Neural cell (in vitro differentiated cells): Measurements from ENCODE around the gene TMEM123. TPM values are rescaled to one million over a fixed set of nuclear protein-coding genes. Genes with fewer than 3 reads are reported as not detected.

ENCODE experiments used
- H2AFZ ChIP-seq: fragments of 200-600, 300-800 bp; sonication (generic), shearing (Covaris generic); 2 replicates; pipeline ENCODE4 v1.6.0; 2014; ENCODE audit warnings: low read depth, mild to moderate bottlenecking, antibody characterized with exemption, low read length, moderate library complexity
- H3F3A ChIP-seq: fragments of 200-600 bp; shearing (Covaris generic); 2 replicates; pipeline ENCODE4 v1.6.1; 2016; ENCODE audit warnings: mild to moderate bottlenecking, moderate library complexity, mixed read lengths, antibody characterized with exemption, low read length; ENCODE audit not compliant: insufficient read depth, poor library complexity, severe bottlenecking
- H3K27ac ChIP-seq: fragments of 200-600, 300-800 bp; sonication (generic), shearing (Covaris generic); 2 replicates; pipeline ENCODE4 v1.5.1; 2014; ENCODE audit warnings: mild to moderate bottlenecking, low read length, moderate library complexity
- H3K27me3 ChIP-seq: fragments of 300-800, 200-600 bp; sonication (generic), shearing (Covaris generic); 2 replicates; pipeline ENCODE4 v1.6.0; 2014; ENCODE audit warnings: mild to moderate bottlenecking, low read depth, low read length, moderate library complexity; ENCODE audit not compliant: insufficient read depth
- H3K36me3 ChIP-seq: fragments of 300-800, 200-600 bp; sonication (generic), shearing (Covaris generic); 2 replicates; pipeline ENCODE4 v1.5.1; 2014; ENCODE audit warnings: mild to moderate bottlenecking, antibody characterized with exemption, low read length, moderate library complexity; ENCODE audit not compliant: insufficient read depth
- H3K4me2 ChIP-seq: fragments of 300-800, 200-600 bp; sonication (generic), shearing (Covaris generic); 2 replicates; pipeline ENCODE4 v1.6.0; 2014; ENCODE audit warnings: mild to moderate bottlenecking, low read length
- H3K4me3 ChIP-seq: fragments of 300-800, 200-600 bp; sonication (generic), shearing (Covaris generic); 2 replicates; pipeline ENCODE4 v1.5.1; 2014; ENCODE audit warnings: mild to moderate bottlenecking, low read length, moderate library complexity
- H3K79me2 ChIP-seq: fragments of 200-600 bp; shearing (Covaris generic); replicated peaks from 2 replicates; pipeline ENCODE4 v1.6.0; 2014; ENCODE audit warnings: mild to moderate bottlenecking, low read length, moderate library complexity; ENCODE audit not compliant: insufficient read depth
- H3K9ac ChIP-seq: fragments of 300-800, 200-600 bp; sonication (generic), shearing (Covaris generic); 2 replicates; pipeline ENCODE4 v1.6.1; 2016; ENCODE audit warnings: mild to moderate bottlenecking, low read length, mixed read lengths
- H3K9me2 ChIP-seq: fragments of 200-600 bp; shearing (Covaris generic); 2 replicates; pipeline ENCODE4 v1.6.1; 2016; ENCODE audit warnings: mild to moderate bottlenecking, low read length, mixed read lengths; ENCODE audit not compliant: insufficient read depth
- H3K9me3 ChIP-seq: fragments of 200-600, 300-800 bp; sonication (generic), shearing (Covaris generic); 2 replicates; pipeline ENCODE4 v1.6.1; 2016; ENCODE audit warnings: mild to moderate bottlenecking, mixed run types, low read length, moderate library complexity, mixed read lengths
- H4K20me1 ChIP-seq: fragments of 200-600 bp; shearing (Covaris generic); 2 replicates; pipeline ENCODE4 v1.6.1; 2016; ENCODE audit warnings: mild to moderate bottlenecking, mixed run types; ENCODE audit not compliant: insufficient read depth
- EP300 ChIP-seq: fragments of 450-650 bp; conservative IDR thresholded peaks from 2 replicates; pipeline ENCODE4 v1.6.1; 2014; ENCODE audit warnings: antibody characterized with exemption, mild to moderate bottlenecking, moderate library complexity; ENCODE audit not compliant: poor library complexity, severe bottlenecking
- EZH2 ChIP-seq: fragments of 200-600, 300-800 bp; shearing (Covaris generic), sonication (generic); IDR thresholded peaks from 2 replicates; pipeline ENCODE4 v1.6.1; 2014; ENCODE audit warnings: antibody characterized with exemption, low read length, borderline replicate concordance, mild to moderate bottlenecking; ENCODE audit not compliant: insufficient read depth, poor library complexity, severe bottlenecking
- MXI1 ChIP-seq: fragments of 450-650 bp; conservative IDR thresholded peaks from 2 replicates; pipeline ENCODE4 v1.6.1; 2014; ENCODE audit warnings: antibody characterized with exemption, mild to moderate bottlenecking; ENCODE audit not compliant: poor library complexity, severe bottlenecking
- POLR2AphosphoS5 ChIP-seq: IDR thresholded peaks from 2 replicates; pipeline ENCODE4 v1.6.1; 2012
- RAD21 ChIP-seq: fragments of 450-650 bp; conservative IDR thresholded peaks from 2 replicates; pipeline ENCODE4 v1.6.1; 2014; ENCODE audit warnings: antibody characterized with exemption, mild to moderate bottlenecking, moderate library complexity
- REST ChIP-seq: IDR thresholded peaks from 2 replicates; pipeline ENCODE4 v1.6.1; 2012; ENCODE audit warnings: borderline replicate concordance
- SMC3 ChIP-seq: fragments of 450-650 bp; conservative IDR thresholded peaks from 2 replicates; pipeline ENCODE4 v1.6.1; 2014; ENCODE audit warnings: antibody characterized with exemption, mild to moderate bottlenecking, moderate library complexity; ENCODE audit not compliant: poor library complexity
- TAF1 ChIP-seq: IDR thresholded peaks from 2 replicates; pipeline ENCODE4 v1.6.1; 2012; ENCODE audit warnings: low read depth
- polyA plus RNA-seq: library from polyadenylated mRNA; depleted of rRNA; stranded (reverse); fragments of >200 nt; gene quantifications from 2 replicates; pipeline ENCODE4 v1.2.3, GENCODE V29; 2014
- TF ChIP-seq, protein P1 (sequence below): fragments of 450-650 bp; IDR thresholded peaks from 2 replicates; pipeline ENCODE4 v1.5.1; 2014; ENCODE audit warnings: antibody characterized with exemption, mild to moderate bottlenecking, moderate library complexity; ENCODE audit not compliant: poor library complexity, severe bottlenecking

Gene TMEM123
- polyA plus RNA-seq, 1 donor from 2014 or later: 7.7 TPM

- no peak overlapping the region for H3K9ac ChIP-seq
- H3K4me2 ChIP-seq: no peak overlapping the region
- H2AFZ ChIP-seq: no peak overlapping the region
- H3F3A ChIP-seq: no peaks in the 10 kb centered on the region
- H4K20me1 ChIP-seq: no peaks in the 10 kb centered on the region
- no peaks in the 10 kb centered on the region for H3K27me3 ChIP-seq
- H3K9me2 ChIP-seq: no peaks in the 10 kb centered on the region
- no peaks in the 10 kb centered on the region for H3K9me3 ChIP-seq
- H3K79me2 ChIP-seq: no peaks in the 10 kb centered on the region
- TF ChIP-seq, protein P1, sequence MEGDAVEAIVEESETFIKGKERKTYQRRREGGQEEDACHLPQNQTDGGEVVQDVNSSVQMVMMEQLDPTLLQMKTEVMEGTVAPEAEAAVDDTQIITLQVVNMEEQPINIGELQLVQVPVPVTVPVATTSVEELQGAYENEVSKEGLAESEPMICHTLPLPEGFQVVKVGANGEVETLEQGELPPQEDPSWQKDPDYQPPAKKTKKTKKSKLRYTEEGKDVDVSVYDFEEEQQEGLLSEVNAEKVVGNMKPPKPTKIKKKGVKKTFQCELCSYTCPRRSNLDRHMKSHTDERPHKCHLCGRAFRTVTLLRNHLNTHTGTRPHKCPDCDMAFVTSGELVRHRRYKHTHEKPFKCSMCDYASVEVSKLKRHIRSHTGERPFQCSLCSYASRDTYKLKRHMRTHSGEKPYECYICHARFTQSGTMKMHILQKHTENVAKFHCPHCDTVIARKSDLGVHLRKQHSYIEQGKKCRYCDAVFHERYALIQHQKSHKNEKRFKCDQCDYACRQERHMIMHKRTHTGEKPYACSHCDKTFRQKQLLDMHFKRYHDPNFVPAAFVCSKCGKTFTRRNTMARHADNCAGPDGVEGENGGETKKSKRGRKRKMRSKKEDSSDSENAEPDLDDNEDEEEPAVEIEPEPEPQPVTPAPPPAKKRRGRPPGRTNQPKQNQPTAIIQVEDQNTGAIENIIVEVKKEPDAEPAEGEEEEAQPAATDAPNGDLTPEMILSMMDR: no peak
- no peak for TF ChIP-seq POLR2AphosphoS5
- TF ChIP-seq RAD21: no peak
- no peak for TF ChIP-seq MXI1
- TF ChIP-seq EZH2: no peak
- no peak for TF ChIP-seq TAF1
- TF ChIP-seq EP300: no peak
- no peak for TF ChIP-seq SMC3
- TF ChIP-seq REST: no peak
- H3K27ac ChIP-seq: no peak overlapping the region
- no peak overlapping the region for H3K4me3 ChIP-seq
- H3K36me3 ChIP-seq: no peaks in the 10 kb centered on the region
These were observed 41.7 kb upstream of the TMEM123 start for GRCh38 chr11:102494216-102494615.

GRCh38 chr11:102493524-102493923 is 41.0 kb upstream of the TMEM123 start:
- Histone ChIP-seq H3K9ac (no peak overlapping the region), H3K27me3 (no peaks in the 10 kb centered on the region), H3K36me3 (no peaks in the 10 kb centered on the region), H3K9me2 (no peaks in the 10 kb centered on the region), H3K27ac (no peak overlapping the region), H3K79me2 (no peaks in the 10 kb centered on the region), H3K4me3 (no peak overlapping the region), H3K4me2 (no peak overlapping the region), H4K20me1 (no peaks in the 10 kb centered on the region), H2AFZ (no peak overlapping the region), H3K9me3 (no peaks in the 10 kb centered on the region), H3F3A (no peaks in the 10 kb centered on the region)
- TF ChIP-seq TAF1 (no peak), EP300 (no peak), EZH2 (no peak), MXI1 (no peak), SMC3 (no peak), REST (no peak), POLR2AphosphoS5 (no peak), RAD21 (no peak)
- TF ChIP-seq, protein P1: no peak
